Prostate gland (tissue), 2 donors: Measurements from ENCODE around the gene ATP13A4. TPM values are rescaled to one million over a fixed set of nuclear protein-coding genes. Genes with fewer than 3 reads are reported as not detected.

Experiments used
- DNase-seq: peaks from one replicate; pipeline ENCODE4 v3.0.0-alpha.2; 2019; ENCODE audit warnings: low spot score
- H3K27ac ChIP-seq, 2 donors: fragments of 200-600 bp; sonication (generic); 2 replicates each; pipeline ENCODE4 v1.5.1; 2017 to 2019
- H3K27me3 ChIP-seq: fragments of 200-600 bp; sonication (generic); replicated peaks from 2 replicates; pipeline ENCODE4 v1.5.1; 2019; ENCODE audit not compliant: insufficient read depth
- H3K36me3 ChIP-seq, 2 donors: fragments of 200-600 bp; sonication (generic); 1 replicate in 1 of 2; 2 replicates in 1 of 2; pipeline versions ENCODE4 v1.5.1 to v1.8.1; 2017 to 2019
- H3K4me1 ChIP-seq: fragments of 200-600 bp; sonication (generic); replicated peaks from 2 replicates; pipeline ENCODE4 v1.5.1; 2019
- H3K4me3 ChIP-seq, 2 donors: fragments of 200-600 bp; sonication (generic); 2 replicates each; pipeline ENCODE4 v1.5.1; 2017 to 2019
- H3K9me3 ChIP-seq: fragments of 200-600 bp; sonication (generic); 2 replicates; pipeline ENCODE4 v1.5.1; 2017
- POLR2A ChIP-seq: fragments of 450-650 bp; IDR thresholded peaks from one replicate; pipeline ENCODE4 v1.6.1; 2016; ENCODE audit warnings: antibody characterized with exemption, mild to moderate bottlenecking
- POLR2AphosphoS5 ChIP-seq: sonication (generic); formaldehyde crosslinking; IDR thresholded peaks from one replicate; pipeline ENCODE4 v1.6.1; 2017; ENCODE audit warnings: antibody characterized with exemption
- WGBS: methylation state at CpG from one replicate; pipeline ENCODE4 v1.1.5; 2018; 5-methylcytosine and 5-hydroxymethylcytosine counted together
- intact Hi-C: fragments of 100-400 bp; cut with DNase I; formaldehyde crosslinking; loops from one replicate; pipeline ENCODE4 v1.14.2; 2022
- total RNA-seq, 2 donors: library from RNA; depleted of rRNA; stranded (reverse); fragments of >200 nt; gene quantifications; one replicate each; pipeline ENCODE4 v1.1.0, GENCODE V29; 2016
- TF ChIP-seq, protein P1 (sequence below), 4 experiments: fragments of 200-600 bp in 2 of 4; fragments of 450-650 bp in 2 of 4; sonication (generic) in 2 of 4; IDR thresholded peaks; 1 replicate in 3 of 4; 2 replicates in 1 of 4; pipeline ENCODE4 v1.5.1; 2016 to 2019; ENCODE audit warnings: antibody characterized with exemption in 4 of 4, mild to moderate bottlenecking in 2 of 4, moderate library complexity in 2 of 4

Gene ATP13A4, protein sequence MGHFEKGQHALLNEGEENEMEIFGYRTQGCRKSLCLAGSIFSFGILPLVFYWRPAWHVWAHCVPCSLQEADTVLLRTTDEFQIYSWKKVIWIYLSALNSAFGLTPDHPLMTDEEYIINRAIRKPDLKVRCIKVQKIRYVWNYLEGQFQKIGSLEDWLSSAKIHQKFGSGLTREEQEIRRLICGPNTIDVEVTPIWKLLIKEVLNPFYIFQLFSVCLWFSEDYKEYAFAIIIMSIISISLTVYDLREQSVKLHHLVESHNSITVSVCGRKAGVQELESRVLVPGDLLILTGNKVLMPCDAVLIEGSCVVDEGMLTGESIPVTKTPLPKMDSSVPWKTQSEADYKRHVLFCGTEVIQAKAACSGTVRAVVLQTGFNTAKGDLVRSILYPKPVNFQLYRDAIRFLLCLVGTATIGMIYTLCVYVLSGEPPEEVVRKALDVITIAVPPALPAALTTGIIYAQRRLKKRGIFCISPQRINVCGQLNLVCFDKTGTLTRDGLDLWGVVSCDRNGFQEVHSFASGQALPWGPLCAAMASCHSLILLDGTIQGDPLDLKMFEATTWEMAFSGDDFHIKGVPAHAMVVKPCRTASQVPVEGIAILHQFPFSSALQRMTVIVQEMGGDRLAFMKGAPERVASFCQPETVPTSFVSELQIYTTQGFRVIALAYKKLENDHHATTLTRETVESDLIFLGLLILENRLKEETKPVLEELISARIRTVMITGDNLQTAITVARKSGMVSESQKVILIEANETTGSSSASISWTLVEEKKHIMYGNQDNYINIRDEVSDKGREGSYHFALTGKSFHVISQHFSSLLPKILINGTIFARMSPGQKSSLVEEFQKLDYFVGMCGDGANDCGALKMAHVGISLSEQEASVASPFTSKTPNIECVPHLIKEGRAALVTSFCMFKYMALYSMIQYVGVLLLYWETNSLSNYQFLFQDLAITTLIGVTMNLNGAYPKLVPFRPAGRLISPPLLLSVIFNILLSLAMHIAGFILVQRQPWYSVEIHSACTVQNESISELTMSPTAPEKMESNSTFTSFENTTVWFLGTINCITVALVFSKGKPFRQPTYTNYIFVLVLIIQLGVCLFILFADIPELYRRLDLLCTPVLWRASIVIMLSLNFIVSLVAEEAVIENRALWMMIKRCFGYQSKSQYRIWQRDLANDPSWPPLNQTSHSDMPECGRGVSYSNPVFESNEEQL
- 1 to 10 TPM in 1 of 2 donors, not detected in 1; 2.0 TPM for total RNA-seq

DNA sequence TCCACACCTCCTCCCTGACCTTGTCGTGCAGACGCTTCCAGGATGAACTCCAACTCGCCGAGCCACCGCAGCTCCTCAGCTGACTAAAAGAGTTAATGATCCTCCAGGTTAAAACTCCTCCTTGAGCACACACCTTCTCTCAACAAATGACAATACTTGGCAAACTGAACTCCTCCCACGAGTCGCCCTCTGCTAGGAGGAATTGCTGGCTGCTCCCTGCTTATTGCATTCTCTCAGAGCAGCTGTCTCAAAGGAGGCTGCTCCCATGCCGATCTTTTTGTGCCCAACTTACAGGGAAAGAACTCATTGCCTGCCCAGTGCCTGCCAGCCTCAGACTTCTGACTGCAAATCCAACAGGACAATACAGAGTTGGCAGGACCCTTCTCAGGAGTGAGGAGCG lies at the start of gene ATP13A4:
Gene ATP13A4 (minus strand): TSS at position 85 of the 400 bp plus-strand sequence. CDS start 96 bp downstream, outside the sequence.
- WGBS = 38% methylated on average over 9 of the region's 9 CpGs
- peak; percentile 11 for DNase-seq

DNA sequence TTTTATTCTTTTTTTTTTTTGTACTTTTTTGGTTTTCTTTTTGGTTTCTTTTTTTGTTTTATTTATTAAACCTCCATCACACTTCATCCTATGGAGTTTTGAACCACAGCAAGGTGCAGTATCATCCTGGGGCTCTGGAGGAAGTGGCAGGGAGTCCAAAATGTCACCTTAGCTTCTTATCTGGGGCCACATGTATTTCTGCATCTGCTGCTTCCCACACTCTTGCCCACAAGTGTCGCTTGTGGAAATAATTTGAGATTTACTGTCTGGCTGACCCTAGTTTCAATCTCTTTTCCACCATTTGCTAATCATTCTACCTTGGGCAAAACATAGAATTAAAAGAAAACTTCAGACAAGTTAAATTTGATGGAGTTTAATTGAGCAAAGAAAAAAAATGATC lies 44.7 kb upstream of the ATP13A4 start:
- TF ChIP-seq POLR2A = no peak
- TF ChIP-seq, protein P1, sequence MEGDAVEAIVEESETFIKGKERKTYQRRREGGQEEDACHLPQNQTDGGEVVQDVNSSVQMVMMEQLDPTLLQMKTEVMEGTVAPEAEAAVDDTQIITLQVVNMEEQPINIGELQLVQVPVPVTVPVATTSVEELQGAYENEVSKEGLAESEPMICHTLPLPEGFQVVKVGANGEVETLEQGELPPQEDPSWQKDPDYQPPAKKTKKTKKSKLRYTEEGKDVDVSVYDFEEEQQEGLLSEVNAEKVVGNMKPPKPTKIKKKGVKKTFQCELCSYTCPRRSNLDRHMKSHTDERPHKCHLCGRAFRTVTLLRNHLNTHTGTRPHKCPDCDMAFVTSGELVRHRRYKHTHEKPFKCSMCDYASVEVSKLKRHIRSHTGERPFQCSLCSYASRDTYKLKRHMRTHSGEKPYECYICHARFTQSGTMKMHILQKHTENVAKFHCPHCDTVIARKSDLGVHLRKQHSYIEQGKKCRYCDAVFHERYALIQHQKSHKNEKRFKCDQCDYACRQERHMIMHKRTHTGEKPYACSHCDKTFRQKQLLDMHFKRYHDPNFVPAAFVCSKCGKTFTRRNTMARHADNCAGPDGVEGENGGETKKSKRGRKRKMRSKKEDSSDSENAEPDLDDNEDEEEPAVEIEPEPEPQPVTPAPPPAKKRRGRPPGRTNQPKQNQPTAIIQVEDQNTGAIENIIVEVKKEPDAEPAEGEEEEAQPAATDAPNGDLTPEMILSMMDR (IDR thresholded peaks at IDR 0.05) = no peak
- TF ChIP-seq POLR2AphosphoS5 = no peak
- H3K4me3 ChIP-seq = no peak overlapping the region
- DNase-seq = no peak
- intact Hi-C loops = no loop called here
- H3K36me3 ChIP-seq = no peaks in the 10 kb centered on the region
- H3K4me1 ChIP-seq = no peaks in the 10 kb centered on the region
- no peaks in the 10 kb centered on the region for H3K27me3 ChIP-seq
- 89% methylated on average over 1 of the region's 1 CpG for WGBS
- H3K27ac ChIP-seq = no peak overlapping the region
- no peaks in the 10 kb centered on the region for H3K9me3 ChIP-seq

More for the DNA sequence above, at the start of gene ATP13A4:
- no peak within 1 kb of the TSS for H3K4me3 ChIP-seq
- no peaks in the 10 kb centered on the region for H3K27me3 ChIP-seq
- H3K27ac ChIP-seq = no peak within 1 kb of the TSS
- no peaks in the 10 kb centered on the region for H3K4me1 ChIP-seq
- TF ChIP-seq POLR2AphosphoS5 (no peak), POLR2A (no peak)
- TF ChIP-seq, protein P1 (IDR thresholded peaks at IDR 0.05) = no peak
- intact Hi-C loops = no loop called here
- H3K9me3 ChIP-seq = no peaks in the 10 kb centered on the region
- no peaks in the 10 kb centered on the region for H3K36me3 ChIP-seq

DNA sequence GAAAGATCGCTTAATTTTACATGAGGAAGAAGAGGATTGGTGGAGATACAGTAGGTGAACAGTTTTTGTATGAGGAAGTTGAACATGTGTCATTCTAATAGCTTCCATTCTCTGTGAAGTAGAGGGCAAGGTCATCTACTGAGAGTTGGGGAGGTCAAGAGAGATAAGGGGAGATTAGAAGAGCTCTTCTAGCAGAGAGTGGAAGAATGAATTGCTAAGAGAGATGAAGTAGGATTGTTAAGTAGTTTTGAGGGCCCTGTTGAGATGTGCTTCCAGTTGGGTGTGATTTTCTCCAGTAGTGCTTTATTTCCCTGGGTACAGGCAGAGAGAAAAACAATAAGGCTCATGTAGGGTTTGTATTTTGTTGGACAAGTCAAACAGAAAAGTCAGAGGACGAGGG lies 43.5 kb upstream of the ATP13A4 start:
- WGBS = 89% methylated on average over 2 of the region's 2 CpGs
- no peaks in the 10 kb centered on the region for H3K27me3 ChIP-seq
- DNase-seq = no peak
- no peak overlapping the region for H3K27ac ChIP-seq
- intact Hi-C loops = no loop called here
- H3K36me3 ChIP-seq = no peaks in the 10 kb centered on the region
- H3K9me3 ChIP-seq = no peaks in the 10 kb centered on the region
- no peak overlapping the region for H3K4me3 ChIP-seq
- no peak for TF ChIP-seq POLR2AphosphoS5
- TF ChIP-seq, protein P1 (IDR thresholded peaks at IDR 0.05) = no peak
- no peaks in the 10 kb centered on the region for H3K4me1 ChIP-seq

DNA sequence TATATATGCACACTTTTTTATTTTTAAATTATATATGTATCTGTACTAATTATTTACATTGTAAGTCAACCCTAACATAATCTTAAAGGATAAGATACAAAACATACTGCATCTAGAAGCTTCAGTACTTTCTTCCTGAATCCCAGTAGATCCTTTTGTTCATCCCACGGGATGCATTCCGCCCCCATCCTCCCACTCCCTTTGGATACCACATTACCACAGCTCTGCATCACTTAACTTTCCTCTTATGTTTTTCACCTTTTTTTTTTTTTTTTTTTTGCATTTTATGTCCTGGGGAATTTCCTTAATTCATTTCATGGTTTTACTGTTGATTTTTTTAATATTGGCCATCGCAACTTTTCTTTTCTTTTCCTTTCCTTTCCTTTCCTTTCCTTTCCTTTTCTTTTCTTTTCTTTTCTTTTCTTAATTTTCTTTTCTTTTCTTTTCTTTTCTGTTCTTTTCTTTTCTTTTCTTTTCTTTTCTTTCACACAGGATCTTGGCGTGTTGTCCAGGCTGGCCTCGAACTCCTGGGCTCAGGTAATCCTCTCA lies 41.3 kb upstream of the ATP13A4 start:
- WGBS = 96% methylated on average over 5 of the region's 5 CpGs

More for the DNA sequence above, 41.3 kb upstream of the ATP13A4 start:
- H3K36me3 ChIP-seq = no peaks in the 10 kb centered on the region
- H3K27me3 ChIP-seq = no peaks in the 10 kb centered on the region
- H3K27ac ChIP-seq = no peak overlapping the region
- DNase-seq = no peak
- intact Hi-C loops = no loop called here
- no peaks in the 10 kb centered on the region for H3K9me3 ChIP-seq
- H3K4me3 ChIP-seq = no peak overlapping the region
- no peak for TF ChIP-seq POLR2A
- TF ChIP-seq, protein P1 (IDR thresholded peaks at IDR 0.05) = no peak
- TF ChIP-seq POLR2AphosphoS5 = no peak
- peaks cover 5% of the 10 kb centered on the region for H3K4me1 ChIP-seq
